ENCODE results near the gene ACAD9.

DNA sequence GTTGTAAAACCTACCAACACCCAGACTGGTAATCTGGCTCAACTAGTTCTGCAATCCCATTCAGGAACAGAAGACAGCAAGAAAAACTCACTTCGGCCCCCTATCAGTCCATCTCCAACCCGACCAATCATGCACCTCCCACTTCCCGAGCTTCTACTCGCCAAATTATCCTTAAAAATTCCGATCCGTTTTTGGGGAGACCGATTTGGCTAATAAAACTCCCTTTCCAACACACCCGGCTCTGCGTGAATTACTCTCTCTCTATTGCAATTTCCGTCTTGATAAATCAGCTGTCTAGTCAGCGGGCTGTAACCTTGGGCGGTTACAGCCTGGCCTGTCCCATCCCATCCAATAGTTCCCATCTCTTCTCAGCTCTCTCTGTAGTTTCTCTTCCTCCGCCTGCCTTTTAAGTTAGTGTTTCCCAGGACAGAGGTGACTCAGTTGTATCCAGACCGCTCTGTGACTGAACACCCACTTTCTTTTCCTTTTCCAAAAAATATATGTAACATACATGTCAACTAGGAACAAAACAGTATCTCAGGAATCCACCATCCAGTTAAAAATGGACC lies 780 bp upstream of the ACAD9 start:
- TF ChIP-seq, protein P1, sequence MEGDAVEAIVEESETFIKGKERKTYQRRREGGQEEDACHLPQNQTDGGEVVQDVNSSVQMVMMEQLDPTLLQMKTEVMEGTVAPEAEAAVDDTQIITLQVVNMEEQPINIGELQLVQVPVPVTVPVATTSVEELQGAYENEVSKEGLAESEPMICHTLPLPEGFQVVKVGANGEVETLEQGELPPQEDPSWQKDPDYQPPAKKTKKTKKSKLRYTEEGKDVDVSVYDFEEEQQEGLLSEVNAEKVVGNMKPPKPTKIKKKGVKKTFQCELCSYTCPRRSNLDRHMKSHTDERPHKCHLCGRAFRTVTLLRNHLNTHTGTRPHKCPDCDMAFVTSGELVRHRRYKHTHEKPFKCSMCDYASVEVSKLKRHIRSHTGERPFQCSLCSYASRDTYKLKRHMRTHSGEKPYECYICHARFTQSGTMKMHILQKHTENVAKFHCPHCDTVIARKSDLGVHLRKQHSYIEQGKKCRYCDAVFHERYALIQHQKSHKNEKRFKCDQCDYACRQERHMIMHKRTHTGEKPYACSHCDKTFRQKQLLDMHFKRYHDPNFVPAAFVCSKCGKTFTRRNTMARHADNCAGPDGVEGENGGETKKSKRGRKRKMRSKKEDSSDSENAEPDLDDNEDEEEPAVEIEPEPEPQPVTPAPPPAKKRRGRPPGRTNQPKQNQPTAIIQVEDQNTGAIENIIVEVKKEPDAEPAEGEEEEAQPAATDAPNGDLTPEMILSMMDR (IDR thresholded peaks at IDR 0.05): no peak
- TF ChIP-seq POLR2A (IDR thresholded peaks at IDR 0.05): no peak
